Measurements from ENCODE around the gene ZSWIM8.
"Not testable (repeated sequence)": the region's sequence is repeated elsewhere in the genome, so short reads cannot be mapped to it uniquely, and the experiment has no call there.

Gene ZSWIM8

GRCh38 chr10:73779018-73779417, 6.4 kb upstream of the ZSWIM8 start:
- DNase-seq = no peak

GRCh38 chr10:73779539-73780197, 5.7 kb upstream of the ZSWIM8 start:
- no peak for DNase-seq

GRCh38 chr10:73780301-73780700, 5.1 kb upstream of the ZSWIM8 start:
- DNase-seq = no peak

GRCh38 chr10:73780966-73781365, 4.4 kb upstream of the ZSWIM8 start:
- DNase-seq = no peak

GRCh38 chr10:73781548-73781878, 3.9 kb upstream of the ZSWIM8 start:
- DNase-seq = no peak

- peak; percentile 88 for DNase-seq
Observed at GRCh38 chr10:73781879-73782748, 3.3 kb upstream of the ZSWIM8 start, which contains the start of gene CHCHD1. TSS of gene CHCHD1 (plus strand) at chr10:73782048. CDS start at chr10:73782076, 28 bp downstream.

- DNase-seq = no peak
Observed at GRCh38 chr10:73782749-73783085, 2.7 kb upstream of the ZSWIM8 start.

- DNase-seq = peak; percentile 33
Observed at GRCh38 chr10:73785721-73786511, 510 bp downstream of the ZSWIM8 start.

- no peak for DNase-seq
Observed at GRCh38 chr10:73786512-73786885, 1.1 kb downstream of the ZSWIM8 start.

- not testable (repeated sequence) for DNase-seq
Observed at GRCh38 chr10:73787031-73787800, 1.8 kb downstream of the ZSWIM8 start.

- no peak for DNase-seq
Observed at GRCh38 chr10:73788864-73789658, 3.7 kb downstream of the ZSWIM8 start.

GRCh38 chr10:73789659-73790055, 4.3 kb downstream of the ZSWIM8 start:
- no peak for DNase-seq

GRCh38 chr10:73790886-73791625, 5.7 kb downstream of the ZSWIM8 start:
- DNase-seq = no peak

- DNase-seq = no peak
Observed at GRCh38 chr10:73791871-73792400, 6.5 kb downstream of the ZSWIM8 start.

GRCh38 chr10:73793456-73793855, 8.1 kb downstream of the ZSWIM8 start:
- DNase-seq = no peak

- not testable (repeated sequence) for DNase-seq
Observed at GRCh38 chr10:73795491-73795890, 10.1 kb downstream of the ZSWIM8 start.

GRCh38 chr10:73796035-73796434, 10.6 kb downstream of the ZSWIM8 start:
- not testable (repeated sequence) for DNase-seq

GRCh38 chr10:73796766-73797165, 11.4 kb downstream of the ZSWIM8 start:
- DNase-seq = no peak

- no peak for DNase-seq
Observed at GRCh38 chr10:73797324-73798025, 12.1 kb downstream of the ZSWIM8 start.

- no peak for DNase-seq
Observed at GRCh38 chr10:73798087-73798486, 12.7 kb downstream of the ZSWIM8 start.

All from stimulated activated CD4-positive, alpha-beta T cell treated with anti-CD3 and anti-CD28 coated beads, Interleukin-12 subunit alpha, Interleukin-12 subunit beta, amount 100 ng/mL, for 4 hours (primary cell).